GM23338 (cell line): ENCODE measurements around the gene SLC6A18. TPM values are rescaled to one million over a fixed set of nuclear protein-coding genes. Genes with fewer than 3 reads are reported as not detected.

ENCODE experiments used
- ATAC-seq: fragments of 200-7000 bp; cut with Tn5 transposase; 3 replicates; pipeline ENCODE4 v1.9.1; 2020
- DNase-seq: peaks from one replicate; pipeline ENCODE4 v3.0.0-alpha.2; 2015; ENCODE audit warnings: low spot score
- H2AFZ ChIP-seq: fragments of 200-600 bp; sonication (generic); 2 replicates; pipeline ENCODE4 v1.8.0; 2016; ENCODE audit warnings: antibody characterized with exemption, mild to moderate bottlenecking, moderate library complexity
- H3F3A ChIP-seq: fragments of 200-600 bp; sonication (generic); replicated peaks from 2 replicates; pipeline ENCODE4 v1.8.0; 2017; ENCODE audit warnings: antibody characterized with exemption, mixed run types, low read depth
- H3K27ac ChIP-seq: fragments of 200-600 bp; sonication (generic); 2 replicates; pipeline ENCODE4 v1.6.1; 2016; ENCODE audit warnings: low read depth
- H3K27me3 ChIP-seq: fragments of 200-600 bp; sonication (generic); 2 replicates; pipeline ENCODE4 v1.8.0; 2016; ENCODE audit warnings: mild to moderate bottlenecking, mixed run types, moderate library complexity; ENCODE audit not compliant: insufficient read depth
- H3K36me3 ChIP-seq: fragments of 200-600 bp; sonication (generic); 2 replicates; pipeline ENCODE4 v1.8.0; 2016; ENCODE audit warnings: mild to moderate bottlenecking; ENCODE audit not compliant: insufficient read depth
- H3K4me1 ChIP-seq: fragments of 200-600 bp; sonication (generic); 2 replicates; pipeline ENCODE4 v1.8.0; 2016; ENCODE audit warnings: mild to moderate bottlenecking, moderate library complexity; ENCODE audit not compliant: insufficient read depth
- H3K4me2 ChIP-seq: fragments of 200-600 bp; sonication (generic); 2 replicates; pipeline ENCODE4 v1.7.1; 2017; ENCODE audit warnings: mixed run types
- H3K4me3 ChIP-seq: fragments of 200-600 bp; sonication (generic); 2 replicates; pipeline ENCODE4 v1.6.1; 2016; ENCODE audit warnings: mixed run types
- H3K79me2 ChIP-seq: fragments of 200-600 bp; sonication (generic); replicated peaks from 2 replicates; pipeline ENCODE4 v1.8.0; 2017; ENCODE audit warnings: mild to moderate bottlenecking; ENCODE audit not compliant: insufficient read depth
- H3K9me2 ChIP-seq: fragments of 200-600 bp; sonication (generic); 2 replicates; pipeline ENCODE4 v1.8.0; 2017; ENCODE audit not compliant: insufficient read depth
- H4K20me1 ChIP-seq: fragments of 200-600 bp; sonication (generic); replicated peaks from 2 replicates; pipeline ENCODE4 v1.8.0; 2017; ENCODE audit warnings: mild to moderate bottlenecking; ENCODE audit not compliant: insufficient read depth
- H3K27ac Mint-ChIP-seq: 2 replicates; pipeline ENCODE4 v1.8.0; 2020; ENCODE audit warnings: inconsistent platforms, mild to moderate bottlenecking, moderate library complexity, mixed read lengths
- H3K27me3 Mint-ChIP-seq: 3 replicates; pipeline ENCODE4 v1.8.0; 2022; ENCODE audit warnings: low read depth, mild to moderate bottlenecking, moderate library complexity, mixed read lengths, inconsistent platforms; ENCODE audit not compliant: insufficient read depth, poor library complexity
- H3K36me3 Mint-ChIP-seq: 3 replicates; pipeline ENCODE4 v1.8.0; 2021; ENCODE audit warnings: low read depth, mild to moderate bottlenecking, inconsistent platforms, moderate library complexity, mixed read lengths
- H3K4me1 Mint-ChIP-seq: 3 replicates; pipeline ENCODE4 v1.8.0; 2020; ENCODE audit warnings: mild to moderate bottlenecking, inconsistent platforms, mixed read lengths
- H3K4me3 Mint-ChIP-seq: 3 replicates; pipeline ENCODE4 v1.8.0; 2021; ENCODE audit warnings: moderate library complexity, mild to moderate bottlenecking, inconsistent platforms, mixed read lengths
- H3K9me3 Mint-ChIP-seq: 3 replicates; pipeline ENCODE4 v1.8.0; 2020; ENCODE audit warnings: moderate library complexity, mild to moderate bottlenecking, inconsistent platforms, mixed read lengths
- JUNB ChIP-seq: IDR thresholded peaks from one replicate; pipeline ENCODE4 v1.6.1; 2016; ENCODE audit warnings: antibody characterized with exemption; ENCODE audit not compliant: unreplicated experiment
- STAT1 ChIP-seq: IDR thresholded peaks from one replicate; pipeline ENCODE4 v1.6.1; 2016; ENCODE audit warnings: antibody characterized with exemption; ENCODE audit not compliant: unreplicated experiment
- polyA plus RNA-seq: library from polyadenylated mRNA; unstranded; fragments of >200 nt; fragmentation: Nextera tagmentation; extraction: Ambion mirVana; gene quantifications from 2 replicates; pipeline ENCODE4 v1.2.1, GENCODE V29; 2016
- total RNA-seq: library from RNA; depleted of rRNA; stranded (reverse); fragments of >200 nt; shearing (Covaris generic); gene quantifications from 2 replicates; pipeline ENCODE4 v1.2.3, GENCODE V29; 2014
- TF ChIP-seq, protein P1 (sequence below): IDR thresholded peaks from one replicate; pipeline ENCODE4 v1.6.1; 2018; ENCODE audit warnings: antibody characterized with exemption; ENCODE audit not compliant: unreplicated experiment
- TF ChIP-seq, protein P2 (sequence below), 2 experiments: fragments of 200-600 bp in 1 of 2; sonication (generic) in 1 of 2; conservative IDR thresholded peaks; 2 replicates each; pipeline versions ENCODE4 v1.5.1 to v1.6.1; 2016 to 2017; ENCODE audit warnings: antibody characterized with exemption in 2 of 2, low read depth in 2 of 2, mild to moderate bottlenecking in 2 of 2, moderate library complexity in 1 of 2

SLC6A18 gene
- total and polyA plus RNA-seq, 2 experiments from 2014 or later, result not detected

DNA sequence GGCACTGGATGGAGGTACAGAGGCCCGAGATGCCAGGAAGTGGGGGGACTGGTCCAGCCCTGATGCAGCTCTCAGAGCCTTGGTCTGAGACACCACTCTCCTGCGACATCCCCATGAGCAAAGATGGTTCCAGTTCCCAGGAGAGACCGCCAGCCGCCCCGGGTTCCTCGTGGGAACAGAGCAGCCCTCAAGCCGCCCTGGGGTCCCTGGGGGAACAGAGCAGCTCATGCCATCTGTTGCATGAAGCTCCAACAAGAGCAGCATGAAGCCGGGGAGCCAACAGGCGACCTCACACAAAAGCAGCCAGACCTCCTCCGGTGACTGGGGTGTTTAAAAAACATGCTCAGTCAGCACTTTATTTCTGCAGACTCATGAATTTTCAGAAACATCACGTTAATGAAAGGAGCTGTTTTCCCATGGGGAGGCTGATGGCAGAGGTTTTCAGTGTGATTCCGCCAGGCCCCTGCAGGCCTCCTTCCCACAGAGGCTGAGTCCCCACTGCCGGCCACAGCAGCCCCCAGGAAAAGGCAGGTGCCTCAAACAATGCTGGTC, 6.2 kb downstream of the SLC6A18 start:
- no peaks in the 10 kb centered on the region for H3K79me2 ChIP-seq
- no peak overlapping the region for H3K4me2 ChIP-seq
- no peak overlapping the region for H2AFZ ChIP-seq
- Mint-ChIP-seq H3K27ac (no peak overlapping the region), H3K27me3 (peaks cover 9% of the 10 kb centered on the region), H3K9me3 (peaks cover 14% of the 10 kb centered on the region), H3K36me3 (no peaks in the 10 kb centered on the region), H3K4me3 (no peak overlapping the region), H3K4me1 (peaks cover 15% of the 10 kb centered on the region)
- no peaks in the 10 kb centered on the region for H3K27me3 ChIP-seq
- no peak overlapping the region for H3K4me3 ChIP-seq
- H3F3A ChIP-seq, result no peaks in the 10 kb centered on the region
- DNase-seq, result no peak
- H3K4me1 ChIP-seq, result no peaks in the 10 kb centered on the region
- H3K36me3 ChIP-seq, result no peaks in the 10 kb centered on the region
- no peaks in the 10 kb centered on the region for H4K20me1 ChIP-seq
- no peak for TF ChIP-seq STAT1
- TF ChIP-seq, protein P1, sequence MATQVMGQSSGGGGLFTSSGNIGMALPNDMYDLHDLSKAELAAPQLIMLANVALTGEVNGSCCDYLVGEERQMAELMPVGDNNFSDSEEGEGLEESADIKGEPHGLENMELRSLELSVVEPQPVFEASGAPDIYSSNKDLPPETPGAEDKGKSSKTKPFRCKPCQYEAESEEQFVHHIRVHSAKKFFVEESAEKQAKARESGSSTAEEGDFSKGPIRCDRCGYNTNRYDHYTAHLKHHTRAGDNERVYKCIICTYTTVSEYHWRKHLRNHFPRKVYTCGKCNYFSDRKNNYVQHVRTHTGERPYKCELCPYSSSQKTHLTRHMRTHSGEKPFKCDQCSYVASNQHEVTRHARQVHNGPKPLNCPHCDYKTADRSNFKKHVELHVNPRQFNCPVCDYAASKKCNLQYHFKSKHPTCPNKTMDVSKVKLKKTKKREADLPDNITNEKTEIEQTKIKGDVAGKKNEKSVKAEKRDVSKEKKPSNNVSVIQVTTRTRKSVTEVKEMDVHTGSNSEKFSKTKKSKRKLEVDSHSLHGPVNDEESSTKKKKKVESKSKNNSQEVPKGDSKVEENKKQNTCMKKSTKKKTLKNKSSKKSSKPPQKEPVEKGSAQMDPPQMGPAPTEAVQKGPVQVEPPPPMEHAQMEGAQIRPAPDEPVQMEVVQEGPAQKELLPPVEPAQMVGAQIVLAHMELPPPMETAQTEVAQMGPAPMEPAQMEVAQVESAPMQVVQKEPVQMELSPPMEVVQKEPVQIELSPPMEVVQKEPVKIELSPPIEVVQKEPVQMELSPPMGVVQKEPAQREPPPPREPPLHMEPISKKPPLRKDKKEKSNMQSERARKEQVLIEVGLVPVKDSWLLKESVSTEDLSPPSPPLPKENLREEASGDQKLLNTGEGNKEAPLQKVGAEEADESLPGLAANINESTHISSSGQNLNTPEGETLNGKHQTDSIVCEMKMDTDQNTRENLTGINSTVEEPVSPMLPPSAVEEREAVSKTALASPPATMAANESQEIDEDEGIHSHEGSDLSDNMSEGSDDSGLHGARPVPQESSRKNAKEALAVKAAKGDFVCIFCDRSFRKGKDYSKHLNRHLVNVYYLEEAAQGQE, result no peak
- no peak for TF ChIP-seq JUNB
- TF ChIP-seq, protein P2, sequence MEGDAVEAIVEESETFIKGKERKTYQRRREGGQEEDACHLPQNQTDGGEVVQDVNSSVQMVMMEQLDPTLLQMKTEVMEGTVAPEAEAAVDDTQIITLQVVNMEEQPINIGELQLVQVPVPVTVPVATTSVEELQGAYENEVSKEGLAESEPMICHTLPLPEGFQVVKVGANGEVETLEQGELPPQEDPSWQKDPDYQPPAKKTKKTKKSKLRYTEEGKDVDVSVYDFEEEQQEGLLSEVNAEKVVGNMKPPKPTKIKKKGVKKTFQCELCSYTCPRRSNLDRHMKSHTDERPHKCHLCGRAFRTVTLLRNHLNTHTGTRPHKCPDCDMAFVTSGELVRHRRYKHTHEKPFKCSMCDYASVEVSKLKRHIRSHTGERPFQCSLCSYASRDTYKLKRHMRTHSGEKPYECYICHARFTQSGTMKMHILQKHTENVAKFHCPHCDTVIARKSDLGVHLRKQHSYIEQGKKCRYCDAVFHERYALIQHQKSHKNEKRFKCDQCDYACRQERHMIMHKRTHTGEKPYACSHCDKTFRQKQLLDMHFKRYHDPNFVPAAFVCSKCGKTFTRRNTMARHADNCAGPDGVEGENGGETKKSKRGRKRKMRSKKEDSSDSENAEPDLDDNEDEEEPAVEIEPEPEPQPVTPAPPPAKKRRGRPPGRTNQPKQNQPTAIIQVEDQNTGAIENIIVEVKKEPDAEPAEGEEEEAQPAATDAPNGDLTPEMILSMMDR (conservative IDR thresholded peaks at IDR 0.05; ENCODE audit: low read depth in 2 of 2), result no peak
- no peaks in the 10 kb centered on the region for H3K9me2 ChIP-seq
- H3K27ac ChIP-seq, result no peak overlapping the region
- no peak for ATAC-seq

DNA sequence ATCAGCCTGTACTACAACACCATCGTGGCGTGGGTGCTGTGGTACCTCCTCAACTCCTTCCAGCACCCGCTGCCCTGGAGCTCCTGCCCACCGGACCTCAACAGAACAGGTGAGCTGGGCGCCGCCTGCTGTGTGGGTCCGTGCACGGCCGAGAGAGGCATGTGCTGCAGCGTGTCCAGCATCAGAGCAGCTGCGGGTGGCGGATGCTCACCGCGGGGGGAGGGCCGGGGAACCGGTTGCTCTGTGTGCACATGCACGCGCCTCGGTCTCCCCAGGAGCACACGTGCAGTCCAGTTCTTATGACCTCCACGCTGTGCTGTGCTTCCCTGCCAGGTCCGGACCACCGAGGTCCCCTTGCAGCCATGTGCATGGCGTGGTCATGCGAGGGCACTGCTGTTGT, 7.6 kb downstream of the SLC6A18 start:
- Histone ChIP-seq H3K27me3 (no peaks in the 10 kb centered on the region), H4K20me1 (no peaks in the 10 kb centered on the region), H3K79me2 (no peaks in the 10 kb centered on the region), H3K36me3 (no peaks in the 10 kb centered on the region), H3K9me2 (no peaks in the 10 kb centered on the region), H3K4me3 (no peak overlapping the region), H3K4me1 (no peaks in the 10 kb centered on the region), H3K27ac (no peak overlapping the region), H3K4me2 (no peak overlapping the region), H2AFZ (no peak overlapping the region), H3F3A (no peaks in the 10 kb centered on the region)
- Mint-ChIP-seq H3K36me3 (no peaks in the 10 kb centered on the region), H3K27me3 (peaks cover 5% of the 10 kb centered on the region), H3K4me3 (no peak overlapping the region), H3K27ac (no peak overlapping the region), H3K9me3 (peaks cover 20% of the 10 kb centered on the region), H3K4me1 (peaks cover 5% of the 10 kb centered on the region; the same call in 2 of the 3 replicates)
- no peak for DNase-seq
- TF ChIP-seq, protein P1, result no peak
- ATAC-seq, result no peak
